Heart left ventricle (tissue), 13 donors: ENCODE results near the gene PSMB4.

Experiments
- POLR2A ChIP-seq, 2 donors: fragments of 450-650 bp; IDR thresholded peaks; one replicate each; pipeline ENCODE4 v1.6.1; 2017; ENCODE audit warnings: antibody characterized with exemption in 2 of 2, mild to moderate bottlenecking in 2 of 2, moderate library complexity in 2 of 2
- TF ChIP-seq, protein P1 (sequence below), 12 donors: fragments of 200-600 bp; sonication (generic) in 4 of 12; IDR thresholded peaks; one replicate each; pipeline versions ENCODE4 v1.5.0 to v1.8.0; 2018 to 2022; ENCODE audit warnings: antibody characterized with exemption in 12 of 12, mild to moderate bottlenecking in 5 of 12
- donor health status: ischemic (EF 13 %, LVEDD 7.1; RV severe dilation, severe dysfunction).
- donor health status: DM: no; HTN: yes; CAD: no.
- donor health status: DM: no; HTN: no; CAD: no.
- donor health status: ischemic (EF 25% LVEDD 6.9; RV normal size, moderate dysfunction).
- donor health status: ischemic (EF 25% LVEDD 5.7; RV mildly dilated, moderate dysfunction).
- donor health status: ischemic (EF 35%, LVEDD 5.7; RV mildly dilated, moderate dysfunction).
- donor health status: nonischemic (EF 11% LVEDD 7.7; RV severe dilation, severe dysfunction).
- donor health status: DM: yes; HTN: yes; CAD: no.
- donor health status: PGD.
- donor health status: ischemic (EF 29% LVEDD 5.4; RV normal size, mild dysfunction).
- donor health status: nonischemic (EF 23%, LVEDD 6.1; RV moderate dilation, normal function).

DNA sequence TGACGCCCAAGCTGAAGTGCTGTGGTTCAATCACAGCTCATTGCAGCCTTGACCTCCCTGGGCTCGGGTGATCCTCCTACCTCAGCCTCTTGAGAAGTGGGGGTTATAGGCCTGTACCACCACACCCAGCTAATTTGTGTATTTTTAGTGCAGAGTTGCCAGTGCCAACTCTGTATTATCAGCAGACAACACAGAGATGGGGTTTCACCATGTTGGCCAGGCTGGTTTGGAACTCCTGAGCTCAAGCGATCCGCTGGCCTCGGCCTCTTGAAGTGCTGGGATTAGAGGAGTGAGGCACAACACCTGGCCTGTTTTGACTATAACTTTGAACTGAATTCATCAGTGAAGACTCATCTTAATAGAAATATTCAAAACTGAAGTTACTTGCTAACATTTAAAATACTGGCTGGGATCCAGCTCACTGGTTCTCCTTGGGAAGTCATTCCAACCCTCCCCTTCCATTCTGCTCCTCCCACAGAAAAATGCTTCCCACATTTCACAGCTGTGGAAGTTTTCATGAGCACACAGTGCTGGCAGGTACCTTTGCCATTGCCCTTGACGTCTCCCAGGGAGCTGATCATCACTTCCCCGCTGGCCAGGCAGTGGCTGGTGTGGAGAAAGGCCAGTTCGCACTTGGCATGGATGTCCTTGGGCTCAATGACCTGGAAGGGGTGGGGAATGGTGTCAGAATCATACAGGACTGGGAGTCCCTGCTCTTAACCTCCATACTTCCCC is 31.5 kb upstream of the PSMB4 start:
- TF ChIP-seq, protein P1, sequence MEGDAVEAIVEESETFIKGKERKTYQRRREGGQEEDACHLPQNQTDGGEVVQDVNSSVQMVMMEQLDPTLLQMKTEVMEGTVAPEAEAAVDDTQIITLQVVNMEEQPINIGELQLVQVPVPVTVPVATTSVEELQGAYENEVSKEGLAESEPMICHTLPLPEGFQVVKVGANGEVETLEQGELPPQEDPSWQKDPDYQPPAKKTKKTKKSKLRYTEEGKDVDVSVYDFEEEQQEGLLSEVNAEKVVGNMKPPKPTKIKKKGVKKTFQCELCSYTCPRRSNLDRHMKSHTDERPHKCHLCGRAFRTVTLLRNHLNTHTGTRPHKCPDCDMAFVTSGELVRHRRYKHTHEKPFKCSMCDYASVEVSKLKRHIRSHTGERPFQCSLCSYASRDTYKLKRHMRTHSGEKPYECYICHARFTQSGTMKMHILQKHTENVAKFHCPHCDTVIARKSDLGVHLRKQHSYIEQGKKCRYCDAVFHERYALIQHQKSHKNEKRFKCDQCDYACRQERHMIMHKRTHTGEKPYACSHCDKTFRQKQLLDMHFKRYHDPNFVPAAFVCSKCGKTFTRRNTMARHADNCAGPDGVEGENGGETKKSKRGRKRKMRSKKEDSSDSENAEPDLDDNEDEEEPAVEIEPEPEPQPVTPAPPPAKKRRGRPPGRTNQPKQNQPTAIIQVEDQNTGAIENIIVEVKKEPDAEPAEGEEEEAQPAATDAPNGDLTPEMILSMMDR (IDR thresholded peaks at IDR 0.05) = no peak
- TF ChIP-seq POLR2A (IDR thresholded peaks at IDR 0.05) = no peak
